Adrenal gland (tissue), 12 donors: ENCODE results near the gene ASTN2. TPM values are rescaled to one million over a fixed set of nuclear protein-coding genes. Genes with fewer than 3 reads are reported as not detected.
A peak's percentile ranks its signal among the peaks of the same experiment; 100 is the strongest.

Experiments
- DNase-seq, 7 donors: peaks; one replicate each; pipeline ENCODE4 v3.0.0-alpha.2; 2019 to 2020
- H3K27ac ChIP-seq, 5 donors: fragments of 200-600 bp; sonication (generic) in 4 of 5; 1 replicate in 3 of 5; 2 replicates in 2 of 5; pipeline versions ENCODE4 v1.5.1 to v1.8.0; 2016 to 2020; ENCODE audit warnings: mild to moderate bottlenecking in 1 of 5
- H3K27me3 ChIP-seq: fragments of 200-600 bp; 2 replicates; pipeline ENCODE4 v1.8.0; 2021
- H3K36me3 ChIP-seq, 2 donors: fragments of 200-600 bp; replicated peaks in 1 of 2; 1 replicate in 1 of 2; 2 replicates in 1 of 2; pipeline versions ENCODE4 v1.5.1 to v1.8.0; 2018 to 2022
- H3K4me1 ChIP-seq, 2 donors: fragments of 200-600 bp; replicated peaks in 1 of 2; 1 replicate in 1 of 2; 2 replicates in 1 of 2; pipeline versions ENCODE4 v1.5.1 to v1.8.0; 2018 to 2021
- H3K4me3 ChIP-seq, 4 donors: fragments of 200-600 bp; sonication (generic) in 3 of 4; one replicate each; pipeline ENCODE4 v1.5.1; 2016 to 2018
- H3K9me3 ChIP-seq, 3 donors: fragments of 200-600 bp; sonication (generic) in 1 of 3; replicated peaks in 1 of 3; 1 replicate in 2 of 3; 2 replicates in 1 of 3; pipeline versions ENCODE4 v1.5.1 to v1.8.0; 2016 to 2021
- CTCF ChIP-seq, 6 experiments: fragments of 450-650 bp in 4 of 6; fragments of 200-600 bp in 2 of 6; sonication (generic) in 1 of 6; IDR thresholded peaks; 1 replicate in 5 of 6; 2 replicates in 1 of 6; pipeline versions ENCODE4 v1.5.1 to v1.8.0; 2016 to 2021; ENCODE audit warnings: antibody characterized with exemption in 6 of 6, mild to moderate bottlenecking in 2 of 6, moderate library complexity in 1 of 6
- POLR2A ChIP-seq, 2 donors: fragments of 450-650 bp; IDR thresholded peaks; one replicate each; pipeline ENCODE4 v1.6.1; 2017; ENCODE audit warnings: antibody characterized with exemption in 2 of 2, mild to moderate bottlenecking in 2 of 2, moderate library complexity in 1 of 2
- WGBS, 4 donors: extraction: QIAGEN DNeasy Blood & Tissue Kit in 2 of 4; methylation state at CpG; one replicate each; pipeline versions ENCODE4 v1.1.5 to v1.1.7; 2013 to 2017; 5-methylcytosine and 5-hydroxymethylcytosine counted together
- intact Hi-C, 2 donors: fragments of 100-400 bp; cut with DNase I; formaldehyde crosslinking; loops; one replicate each; pipeline versions ENCODE4 v1.14.1 to v1.15.0; 2022 to 2023
- polyA plus RNA-seq, 3 donors: library from polyadenylated mRNA; stranded (reverse); fragments of 200-250 nt in 2 of 3; fragments of 350-450 nt in 1 of 3; fragmentation: Illumina TruSeq in 1 of 3; extraction: RNeasy Lipid Tissue Mini Kit (QIAGEN cat#74804) in 1 of 3; gene quantifications; one replicate each; pipeline ENCODE4 v1.2.3, GENCODE V29; 2013 to 2014
- total RNA-seq, 9 donors: library from RNA; depleted of rRNA in 4 of 9; stranded (reverse); fragments of >200 nt in 4 of 9; fragments of 120-200 nt in 1 of 9; fragmentation: NEBNext Ultra II Directional in 1 of 9; extraction: Animal tissue kit (Norgen Biotek cat#: 25700) in 1 of 9; gene quantifications; one replicate each; pipeline versions ENCODE4 v1.1.0 to v1.2.4, GENCODE V29; 2013 to 2023
- donor health status: healthy with polysubstance abuse.
- donor health status: Bipolar disorder and iron deficiency.
- donor health status: DM: yes; HTN: yes; CAD: no.
- donor health status: DM: no; HTN: no; CAD: no.
- donor health status: DM: no; HTN: no; CAD: no.
- donor health status: DM: yes; HTN: yes; CAD: no.

Gene ASTN2
- total and polyA plus RNA-seq, 12 donors = 2.5 to 15.6 (median 6.8) TPM

- intact Hi-C loops = no loop called here
- H3K27ac ChIP-seq = peak overlapping the region in 2 of 5 donors; percentile 52 to 76
- no peak overlapping the region for H3K4me3 ChIP-seq
- peaks cover 0 to 5% of the 10 kb centered on the region in 2 donors for H3K4me1 ChIP-seq
- H3K9me3 ChIP-seq = no peaks in the 10 kb centered on the region
- no peaks in the 10 kb centered on the region for H3K27me3 ChIP-seq
- no peak for TF ChIP-seq CTCF (IDR thresholded peaks at IDR 0.05)
- no peak for TF ChIP-seq POLR2A (IDR thresholded peaks at IDR 0.05)
- 88 to 92% (median 91%) methylated on average over 4 of the region's 4 CpGs for WGBS, 4 donors
- DNase-seq = no peak
- H3K36me3 ChIP-seq = no peaks in the 10 kb centered on the region
Observed at GRCh38 chr9:116477584-116478141, 937.2 kb downstream of the ASTN2 start.

DNA sequence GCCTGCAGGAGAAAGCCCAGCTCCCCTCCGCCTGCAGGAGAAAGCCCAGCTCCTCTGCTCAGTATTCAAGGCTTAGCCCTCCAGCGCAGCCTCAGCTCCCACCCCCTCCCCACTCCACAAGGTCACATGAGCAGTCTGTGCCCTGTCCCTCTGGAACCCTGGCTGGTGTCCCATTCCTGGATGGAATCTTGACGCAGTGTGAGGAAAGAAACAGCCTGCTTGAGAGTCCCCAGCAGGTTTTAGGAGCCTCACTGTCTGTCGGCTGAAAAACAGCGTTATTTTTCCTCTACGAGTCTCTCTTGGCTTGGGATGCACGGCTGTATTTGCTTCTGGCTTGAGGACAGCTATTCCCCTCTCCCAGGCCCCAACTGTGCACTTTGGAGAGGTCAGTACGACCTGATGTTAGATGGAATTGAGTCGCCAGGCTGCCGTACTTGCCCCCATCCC, 937.9 kb downstream of the ASTN2 start:
- no peak for TF ChIP-seq CTCF (IDR thresholded peaks at IDR 0.05)
- TF ChIP-seq POLR2A (IDR thresholded peaks at IDR 0.05) = no peak
- H3K36me3 ChIP-seq = no peaks in the 10 kb centered on the region
- intact Hi-C loops = no loop called here
- WGBS, 4 donors = 46 to 100% (median 57%) methylated on average over 1 to 10 of the region's 10 CpGs
- H3K27me3 ChIP-seq = no peaks in the 10 kb centered on the region
- peak; percentile 23 to 66 (median 32) for DNase-seq
- H3K9me3 ChIP-seq = no peaks in the 10 kb centered on the region
- peak overlapping the region in 2 of 5 donors; percentile 52 to 76 for H3K27ac ChIP-seq
- H3K4me1 ChIP-seq = peaks cover 0 to 5% of the 10 kb centered on the region in 2 donors
- H3K4me3 ChIP-seq = no peak overlapping the region

GRCh38 chr9:116476002-116476401, 938.9 kb downstream of the ASTN2 start:
- DNase-seq = no peak
- no peak overlapping the region for H3K4me3 ChIP-seq
- WGBS, 4 donors = 85 to 90% (median 89%) methylated on average over 6 of the region's 6 CpGs
- H3K27me3 ChIP-seq = no peaks in the 10 kb centered on the region
- H3K36me3 ChIP-seq = no peaks in the 10 kb centered on the region
- no peaks in the 10 kb centered on the region for H3K9me3 ChIP-seq
- peaks cover 0 to 5% of the 10 kb centered on the region in 2 donors for H3K4me1 ChIP-seq
- intact Hi-C loops = no loop called here
- peak overlapping the region in 1 of 5 donors; percentile 52 for H3K27ac ChIP-seq
- TF ChIP-seq POLR2A (IDR thresholded peaks at IDR 0.05) (no peak), CTCF (IDR thresholded peaks at IDR 0.05) (no peak)

- no peak overlapping the region for H3K27ac ChIP-seq
- no peak overlapping the region for H3K4me3 ChIP-seq
- WGBS, 4 donors = 80 to 93% (median 83%) methylated on average over 1 of the region's 1 CpG
- no peaks in the 10 kb centered on the region for H3K36me3 ChIP-seq
- H3K27me3 ChIP-seq = no peaks in the 10 kb centered on the region
- intact Hi-C loops = no loop called here
- DNase-seq = no peak
- H3K4me1 ChIP-seq = peaks cover 0 to 5% of the 10 kb centered on the region in 2 donors
- TF ChIP-seq POLR2A (IDR thresholded peaks at IDR 0.05) = no peak
- no peak for TF ChIP-seq CTCF (IDR thresholded peaks at IDR 0.05)
- no peaks in the 10 kb centered on the region for H3K9me3 ChIP-seq
Observed at GRCh38 chr9:116475201-116475600, 939.7 kb downstream of the ASTN2 start.
